ENCODE measurements around the gene NRP2.

Gene NRP2

GRCh38 chr2:205660521-205661124, 21.7 kb upstream of the NRP2 start:
- no peak for DNase-seq

- DNase-seq = no peak
These were observed 21.0 kb upstream of the NRP2 start for GRCh38 chr2:205661281-205661680.

GRCh38 chr2:205662206-205662965, 19.9 kb upstream of the NRP2 start:
- DNase-seq = no peak

- no peak for DNase-seq
These were observed 16.5 kb upstream of the NRP2 start for GRCh38 chr2:205665791-205666190.

- DNase-seq = no peak
These were observed 12.0 kb upstream of the NRP2 start for GRCh38 chr2:205670292-205670691.

- DNase-seq = no peak
These were observed 9.0 kb upstream of the NRP2 start for GRCh38 chr2:205673312-205673711.

GRCh38 chr2:205675861-205676516, 6.3 kb upstream of the NRP2 start:
- DNase-seq = peak; percentile 66

GRCh38 chr2:205678541-205679142, 3.7 kb upstream of the NRP2 start:
- DNase-seq = no peak

- no peak for DNase-seq
These were observed 2.8 kb upstream of the NRP2 start for GRCh38 chr2:205679410-205680009.

- peak; percentile 88 for DNase-seq
These were observed 2.2 kb upstream of the NRP2 start for GRCh38 chr2:205680067-205680466.

GRCh38 chr2:205680903-205681302, 1.4 kb upstream of the NRP2 start:
- DNase-seq = no peak

GRCh38 chr2:205681401-205682238, 681 bp upstream of the NRP2 start:
- DNase-seq = no peak

- no peak for DNase-seq
These were observed 735 bp downstream of the NRP2 start for GRCh38 chr2:205682971-205683501.

- DNase-seq = peak; percentile 80
These were observed 1.4 kb downstream of the NRP2 start for GRCh38 chr2:205683502-205684367.

GRCh38 chr2:205684871-205685313, 2.6 kb downstream of the NRP2 start:
- peak; percentile 59 for DNase-seq

- peak; percentile 73 for DNase-seq
These were observed 3.2 kb downstream of the NRP2 start for GRCh38 chr2:205685314-205686055.

GRCh38 chr2:205686056-205686782, 3.9 kb downstream of the NRP2 start:
- DNase-seq = peak; percentile 42

GRCh38 chr2:205686783-205687640, 4.7 kb downstream of the NRP2 start:
- peak; percentile 49 for DNase-seq

GRCh38 chr2:205687641-205687956, 5.3 kb downstream of the NRP2 start:
- no peak for DNase-seq
